ENCODE measurements around the gene ZFP57.
A peak's percentile ranks its signal among the peaks of the same experiment; 100 is the strongest.

ZFP57 gene

DNA sequence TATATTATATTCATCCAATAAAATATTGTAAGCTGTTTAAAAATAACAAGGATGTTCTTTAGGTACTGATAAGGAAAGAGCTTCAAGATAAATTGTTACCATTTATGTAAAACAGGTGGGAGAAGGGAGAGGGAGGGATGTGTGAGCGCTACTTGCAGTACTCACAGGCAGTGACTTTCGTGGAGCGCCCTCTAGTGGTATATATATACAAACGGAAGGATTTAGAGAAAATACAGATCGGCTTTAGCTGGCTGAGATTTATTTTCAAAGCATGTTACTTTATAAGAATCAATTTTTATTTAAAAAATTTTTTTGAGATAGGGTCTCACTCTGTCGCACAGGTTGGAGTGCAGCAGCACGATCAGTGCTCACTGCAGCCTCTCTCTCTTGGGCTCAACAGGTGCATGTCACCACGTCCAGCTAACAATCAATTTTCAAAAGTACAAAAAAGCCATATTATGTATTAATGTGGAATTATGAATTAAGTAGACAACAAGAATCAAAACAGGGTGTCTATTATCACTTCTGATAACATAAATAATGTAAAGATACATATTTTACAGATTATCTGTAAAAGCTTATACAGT, 27.4 kb downstream of the ZFP57 start:
- peak; percentile 58 for DNase-seq

DNA sequence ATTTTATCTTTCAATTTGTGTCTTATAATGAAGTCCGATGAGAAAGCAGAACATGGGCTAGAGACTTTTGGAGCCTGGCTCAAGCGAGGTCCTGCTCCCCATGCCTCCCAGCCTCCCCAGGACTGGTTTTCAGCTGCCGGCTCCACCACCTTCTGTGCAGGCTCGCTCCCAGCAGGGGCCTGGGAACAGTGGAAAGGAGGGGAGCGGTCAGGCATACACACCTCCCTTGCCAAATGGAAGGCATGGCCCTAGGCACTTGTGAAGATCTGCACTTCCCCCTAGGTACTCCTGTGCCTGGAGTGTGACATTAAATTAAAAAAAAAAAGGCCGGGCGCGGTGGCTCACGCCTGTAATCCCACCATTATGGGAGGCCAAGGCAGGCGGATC, 28.8 kb downstream of the ZFP57 start:
- DNase-seq, result no peak

DNA sequence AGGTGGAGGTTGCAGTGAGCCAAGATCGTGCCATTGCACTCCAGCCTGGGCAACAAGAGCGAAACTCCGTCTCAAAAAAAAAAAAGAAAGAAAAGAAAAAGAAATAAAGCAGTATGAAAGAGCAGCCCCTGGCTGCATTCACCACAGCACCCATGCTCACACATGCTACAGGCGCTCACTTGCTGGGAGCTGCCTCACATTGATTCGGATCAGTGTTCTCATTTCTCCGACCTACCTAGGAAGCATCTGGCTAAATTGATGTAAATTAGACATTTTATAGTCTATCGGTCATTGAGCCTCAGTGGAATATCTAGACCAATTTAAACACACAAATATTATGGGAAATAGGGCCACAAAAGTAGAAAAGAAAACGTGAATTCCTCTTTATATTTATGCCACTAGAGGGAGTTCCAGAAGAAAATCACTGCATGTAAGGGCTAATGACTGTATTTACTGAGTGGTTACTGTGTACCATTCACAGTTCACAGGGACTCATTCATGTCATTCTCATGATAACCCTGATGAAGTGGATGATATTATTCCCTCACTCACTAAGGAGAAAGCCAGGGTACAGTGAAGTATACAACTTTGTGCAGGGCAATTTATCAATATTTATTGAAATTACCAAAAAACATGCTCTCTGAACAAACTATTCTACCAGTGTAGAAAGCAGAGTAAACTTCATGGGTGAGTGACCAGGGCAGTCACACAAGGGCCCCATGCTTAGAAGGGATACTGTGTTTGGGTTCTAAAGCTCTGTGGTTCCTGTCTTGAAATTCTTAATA, 29.3 kb downstream of the ZFP57 start:
- DNase-seq, result peak; percentile 38

DNA sequence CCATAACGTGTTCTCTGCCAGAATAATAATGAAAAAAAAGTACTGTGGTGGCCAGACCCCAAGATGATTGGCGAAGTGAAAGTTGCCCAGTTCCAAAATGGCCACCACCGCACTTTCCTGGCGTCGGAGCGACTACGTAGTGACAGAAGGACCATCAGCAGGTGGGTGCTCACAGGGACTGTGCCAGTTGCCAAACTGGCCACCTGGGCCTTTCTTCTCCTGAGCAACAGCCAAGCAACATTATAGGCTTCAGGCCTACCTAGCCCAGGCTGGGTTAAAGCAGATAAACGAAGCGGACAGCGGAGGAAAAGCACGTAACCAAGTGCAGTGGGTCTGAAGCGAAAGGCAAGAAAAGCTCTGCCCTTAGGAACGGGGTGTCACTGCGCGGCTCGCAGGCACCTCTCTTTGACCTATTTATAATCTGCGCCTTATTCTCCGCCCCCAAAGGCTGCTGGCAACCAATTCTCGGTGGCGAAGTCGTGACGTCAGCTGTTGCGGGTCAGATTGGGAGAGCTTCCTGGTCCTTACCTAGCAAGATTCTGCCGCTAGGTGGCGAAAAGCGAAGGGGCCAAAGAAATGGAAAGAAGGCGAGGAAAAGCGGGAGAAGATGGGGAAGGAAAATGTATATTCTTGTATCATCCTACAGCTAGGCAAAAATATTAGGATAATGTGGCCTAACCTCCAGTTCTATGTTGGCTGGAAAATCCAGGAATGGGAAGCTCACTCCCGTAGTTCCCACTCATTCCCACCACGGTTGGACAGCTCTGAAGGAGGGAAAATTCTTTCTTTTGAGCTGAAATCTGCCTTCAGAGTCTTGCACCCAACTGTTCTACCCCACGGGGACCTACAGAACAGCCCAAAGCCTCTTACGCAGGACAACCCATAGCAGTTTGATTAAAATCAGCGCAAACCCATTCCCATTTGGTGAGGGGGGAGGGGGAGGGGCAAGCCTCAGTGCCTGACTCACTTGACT, 31.0 kb downstream of the ZFP57 start:
- peak; percentile 97 for DNase-seq

DNA sequence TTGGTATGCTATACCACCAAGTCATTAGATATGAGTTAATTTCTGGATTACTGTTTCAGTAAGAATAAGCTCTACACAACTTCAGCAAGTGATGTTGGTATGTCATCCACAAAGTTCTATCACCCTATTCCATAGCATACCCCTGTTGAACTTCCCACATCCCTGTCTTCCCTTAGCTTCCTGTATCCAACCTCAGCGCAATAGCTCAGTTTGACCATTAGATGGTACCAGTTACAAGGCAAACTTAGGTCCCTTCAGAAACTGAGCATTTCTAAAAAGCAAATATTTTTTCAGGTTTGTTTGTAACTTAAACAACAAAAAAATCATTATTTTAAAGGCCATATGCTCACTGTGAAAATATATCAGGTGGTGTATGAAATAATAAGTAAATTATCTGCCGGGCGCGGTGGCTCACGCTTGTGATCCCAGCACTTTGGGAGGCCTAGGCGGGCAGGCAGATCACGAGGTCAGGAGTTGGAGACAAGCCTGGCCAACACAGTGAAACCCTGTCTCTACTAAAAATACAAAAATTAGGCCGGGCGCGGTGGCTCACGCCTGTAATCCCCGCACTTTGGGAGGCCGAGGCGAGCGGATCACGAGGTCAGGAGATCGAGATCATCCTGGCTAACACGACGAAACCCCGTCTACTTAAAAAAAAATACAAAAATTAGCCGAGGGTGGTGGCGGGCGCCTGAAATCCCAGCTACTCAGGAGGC, 32.9 kb downstream of the ZFP57 start:
- DNase-seq, result no peak

DNA sequence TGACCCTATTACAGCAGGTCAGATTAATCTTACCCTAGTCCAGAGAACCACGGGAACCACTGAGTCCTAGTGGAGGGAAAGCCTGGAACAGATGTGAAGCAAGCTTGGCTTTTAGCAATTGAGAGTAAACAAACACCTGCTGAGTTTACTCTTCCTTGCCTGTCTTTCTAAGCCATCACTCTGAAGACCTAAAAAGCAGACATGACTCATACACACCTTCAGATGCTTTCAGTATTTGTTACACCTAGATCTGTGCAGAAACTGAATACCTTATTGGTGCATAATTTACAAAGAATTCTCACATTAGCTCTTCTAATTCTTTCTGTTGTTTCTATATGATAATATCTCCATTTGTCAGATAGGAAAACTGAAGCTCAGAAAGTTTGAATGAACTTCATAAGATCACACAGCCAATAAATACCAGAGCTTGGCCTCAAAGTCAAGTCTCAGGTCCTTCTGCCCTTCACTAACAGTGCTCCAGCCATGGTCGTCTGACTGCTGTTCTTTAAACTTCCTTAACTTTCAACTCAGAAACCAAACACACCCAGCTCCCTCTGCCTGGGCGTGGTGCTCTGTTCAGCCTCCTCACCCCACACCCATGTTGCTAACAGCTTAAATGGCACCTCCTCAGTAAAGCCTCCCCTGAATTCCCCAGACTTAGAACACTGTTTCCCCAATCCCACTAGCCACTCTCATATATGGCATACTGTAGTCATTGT, 39.4 kb downstream of the ZFP57 start:
- peak; percentile 28 for DNase-seq

DNA sequence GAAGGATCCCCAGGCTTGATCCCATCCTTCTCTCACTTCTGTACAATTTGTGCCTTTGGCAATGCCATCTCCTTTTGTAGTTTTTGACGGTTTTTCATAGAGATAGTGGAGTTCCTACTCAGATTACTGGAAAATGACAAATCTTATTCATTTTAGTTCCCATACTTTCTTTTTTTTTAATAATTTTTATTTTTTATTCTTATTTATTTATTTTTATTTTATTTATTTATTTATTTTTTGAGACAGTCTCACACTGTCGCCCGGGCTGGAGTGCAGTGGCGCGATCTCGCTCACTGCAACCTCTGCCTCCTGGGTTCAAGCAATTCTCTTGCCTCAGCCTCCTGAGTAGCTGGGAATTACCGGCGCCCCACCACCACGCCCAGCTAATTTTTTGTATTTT, 43.7 kb downstream of the ZFP57 start:
- DNase-seq, result no peak

DNA sequence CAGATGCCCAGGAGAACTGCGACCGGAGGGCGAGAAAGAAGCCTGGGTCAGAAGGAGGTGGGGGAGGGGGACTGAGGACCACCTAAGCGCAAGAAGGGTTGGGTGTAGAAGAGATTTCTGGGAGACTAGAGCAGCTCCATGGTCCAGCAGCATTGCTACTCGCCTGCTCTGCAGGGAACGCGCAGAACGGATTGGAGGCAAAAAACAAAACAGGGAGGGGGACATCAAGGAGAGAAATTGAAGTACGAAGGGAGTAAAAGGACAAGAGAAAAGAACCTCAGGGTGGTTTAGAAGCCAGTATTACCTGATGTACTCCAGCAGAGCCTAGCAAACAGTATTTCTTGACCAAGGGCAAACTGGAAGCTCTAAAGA, 47.4 kb downstream of the ZFP57 start:
- no peak for DNase-seq

DNA sequence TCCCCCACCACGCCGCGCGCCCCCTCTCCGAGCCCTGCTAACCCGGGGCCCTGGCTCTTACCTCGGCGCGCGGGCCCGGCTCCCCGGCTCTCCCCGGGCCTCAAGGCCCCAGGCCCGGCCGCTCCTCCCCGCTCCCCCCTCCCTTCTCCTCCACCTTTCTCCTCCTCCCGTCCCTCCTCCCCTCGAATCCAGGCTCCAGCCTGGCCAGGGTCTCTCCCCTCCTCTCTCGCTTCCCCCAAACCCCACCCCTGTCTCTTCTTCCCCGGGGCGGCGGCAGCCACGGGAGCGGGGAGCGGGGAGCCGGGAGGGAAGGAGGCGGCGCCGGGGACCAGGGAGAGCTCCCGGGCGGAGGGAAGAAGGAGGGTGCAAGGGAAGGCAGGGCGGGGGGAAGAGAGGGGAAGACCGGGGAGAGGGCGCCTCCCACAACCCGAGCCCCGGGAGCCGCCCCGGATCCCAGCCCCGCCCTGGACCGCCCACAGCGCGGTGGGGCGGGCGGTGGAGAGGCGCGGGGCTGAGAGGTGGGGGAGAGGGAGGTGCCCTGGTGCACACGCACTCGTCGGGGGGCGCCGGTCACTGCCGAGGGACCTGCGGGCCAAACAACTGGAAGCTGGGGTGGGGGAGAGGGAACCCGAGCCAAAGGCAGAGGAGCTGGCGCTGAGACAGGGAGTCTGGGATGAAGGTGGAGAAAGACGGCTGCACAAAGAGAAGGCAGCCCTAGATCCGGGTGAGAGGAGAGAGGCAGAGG, 48.0 kb downstream of the ZFP57 start, which contains the start of gene GABBR1:
Gene GABBR1, minus strand, starts transcription at position 395 of the 745 bp plus-strand sequence. CDS start 798 bp downstream, outside the sequence.
- peak; percentile 67 for DNase-seq

DNA sequence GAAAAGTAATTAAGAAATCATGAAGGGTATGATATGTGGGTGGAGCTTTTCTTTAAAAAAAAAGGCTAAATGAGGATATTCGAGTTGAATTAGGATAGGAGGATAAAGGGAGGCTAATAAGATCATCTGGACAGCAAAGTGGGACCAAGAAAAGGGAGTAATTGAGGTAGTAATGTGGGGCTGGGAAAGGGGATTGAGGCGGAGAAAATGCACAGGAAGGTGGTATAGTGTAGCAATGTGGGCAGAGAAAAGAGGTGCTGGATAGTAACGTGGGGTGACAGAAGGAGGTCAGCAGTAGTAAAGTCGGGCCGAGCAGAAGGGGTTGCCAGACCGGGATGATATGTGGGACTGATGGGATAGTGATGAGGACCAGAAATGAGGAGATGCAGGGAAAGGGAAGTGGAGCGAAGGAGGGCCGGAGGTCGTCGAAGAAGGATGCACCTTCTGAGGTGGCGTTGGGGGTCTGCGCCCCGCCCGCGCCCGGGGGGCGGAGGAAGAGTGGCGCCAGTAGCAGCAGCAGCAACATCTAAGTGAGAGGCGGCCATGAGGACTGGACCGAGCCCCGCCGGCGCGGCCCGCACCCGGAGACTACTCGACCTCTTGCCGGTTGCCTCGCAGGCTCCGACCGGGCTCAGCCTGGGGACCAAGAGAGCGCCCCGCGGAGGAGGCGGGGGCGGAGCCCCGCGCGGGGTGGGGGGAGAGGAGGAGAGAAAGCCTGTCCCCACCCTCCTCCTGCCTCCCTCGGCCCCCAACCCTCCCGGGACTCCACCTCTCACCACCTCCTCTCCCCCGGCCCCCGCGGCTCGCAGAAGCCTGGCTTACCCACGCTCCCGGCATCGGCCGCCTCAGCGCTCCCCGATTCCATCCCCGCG, 48.9 kb downstream of the ZFP57 start:
- DNase-seq, result peak; percentile 61

DNA sequence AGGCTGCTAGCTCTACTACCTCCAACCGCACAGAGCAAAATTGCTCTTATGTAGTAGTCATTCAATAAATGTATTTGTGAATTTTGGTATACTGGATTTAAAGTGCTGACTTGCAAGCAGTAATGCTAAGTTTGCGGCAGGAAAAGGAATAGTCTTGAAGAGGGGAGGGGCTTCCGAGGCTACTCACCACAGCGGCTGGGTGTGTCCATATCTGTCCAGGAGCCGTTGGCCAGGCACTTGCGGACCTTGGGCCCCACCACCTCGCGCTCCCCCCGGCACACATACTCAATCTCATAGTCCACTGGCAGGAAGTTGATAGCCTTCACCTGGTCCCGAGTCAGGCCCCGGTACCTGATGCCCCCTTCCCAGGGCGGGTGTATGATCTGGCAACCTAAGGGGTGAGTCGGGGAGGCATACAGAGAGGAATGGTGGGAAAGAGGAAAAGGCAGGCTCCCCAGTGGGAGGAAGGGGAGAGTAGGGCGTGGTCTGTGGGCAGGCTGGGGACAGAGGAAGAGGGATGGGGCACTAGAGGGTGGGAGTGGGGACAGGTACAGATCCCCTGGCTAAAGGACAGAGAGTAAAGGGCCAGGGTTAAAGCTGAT, 49.6 kb downstream of the ZFP57 start:
- no peak for DNase-seq

DNA sequence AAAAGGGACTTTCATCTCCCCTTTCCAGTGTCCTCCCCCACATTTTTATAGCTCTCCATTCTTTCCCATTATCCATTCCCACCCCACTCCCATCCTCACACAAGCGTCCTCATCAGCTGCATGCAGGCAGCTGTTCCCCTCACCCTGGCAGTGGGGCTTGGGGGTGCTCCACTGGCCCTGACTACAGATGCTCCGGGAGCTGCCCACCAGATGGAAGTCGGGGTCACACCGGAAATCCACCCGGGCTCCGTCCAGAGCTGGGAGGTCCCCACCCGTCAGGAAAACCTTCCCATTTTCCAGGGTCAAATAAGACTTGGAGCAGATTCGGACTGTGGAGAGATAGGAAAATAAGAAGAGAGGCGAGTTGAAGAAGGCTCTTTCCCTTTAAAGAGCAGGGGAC, 50.6 kb downstream of the ZFP57 start:
- no peak for DNase-seq

DNA sequence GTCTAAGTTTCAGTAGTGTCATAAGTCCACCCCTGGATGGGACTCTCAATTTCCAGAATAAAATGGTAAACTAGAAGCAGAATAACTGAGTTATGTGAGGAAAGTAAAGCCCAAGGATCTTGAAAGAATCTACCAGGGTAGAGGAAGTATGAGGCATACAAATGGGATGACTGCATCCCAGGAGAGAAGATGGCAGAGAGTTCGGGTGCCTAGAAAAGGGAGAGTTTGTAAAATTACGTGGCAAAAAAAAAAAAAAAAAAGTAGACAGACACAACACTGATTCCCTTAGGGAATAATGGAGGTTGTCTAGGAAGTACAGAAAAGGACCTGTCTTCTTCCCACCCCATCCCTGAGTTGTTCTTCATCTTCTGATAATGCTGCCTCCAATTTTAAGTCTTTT, 51.4 kb downstream of the ZFP57 start:
- DNase-seq, result no peak

DNA sequence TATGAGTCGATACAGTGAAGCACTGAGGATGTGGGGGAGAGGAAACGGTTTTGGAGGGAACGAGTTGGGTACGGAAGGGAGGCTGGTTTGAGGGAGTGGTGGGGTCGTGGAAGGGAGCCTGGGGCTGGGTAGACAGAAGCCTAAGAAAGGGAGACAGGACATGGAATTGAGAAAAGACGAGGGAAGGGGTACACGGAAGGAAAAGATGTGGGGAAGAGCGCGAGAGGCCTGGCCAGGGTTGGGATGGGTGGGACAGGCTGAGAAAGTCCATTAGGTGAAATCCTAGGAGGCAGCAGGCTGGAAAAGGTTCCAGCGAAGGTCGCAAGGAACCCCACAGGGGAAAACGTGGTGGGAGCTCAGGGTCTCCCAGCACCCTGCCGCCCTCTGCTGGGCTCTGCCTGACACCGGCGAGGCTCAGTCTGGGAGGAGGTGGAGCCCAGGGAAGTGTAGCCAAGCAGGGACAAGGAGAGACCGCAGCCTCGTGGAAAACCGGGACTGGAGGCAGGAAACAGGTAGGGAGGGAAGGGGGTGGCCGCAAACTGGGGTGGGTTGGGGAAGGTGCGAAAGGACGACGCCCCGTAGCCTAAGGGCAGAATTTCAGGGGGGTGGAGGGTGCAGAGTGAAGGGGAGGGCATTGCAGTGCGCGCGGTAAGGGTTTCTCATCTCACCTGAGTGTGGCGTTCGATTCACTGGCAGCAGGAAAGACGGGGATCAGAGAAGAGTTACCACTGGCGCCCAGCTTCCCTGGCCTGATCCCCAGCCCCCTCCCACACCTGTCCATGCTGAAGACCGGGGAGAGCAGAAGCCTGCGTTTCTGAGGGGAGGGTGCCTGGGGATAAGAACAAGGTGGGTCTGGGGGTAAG, 52.3 kb downstream of the ZFP57 start:
- DNase-seq, result peak; percentile 39

DNA sequence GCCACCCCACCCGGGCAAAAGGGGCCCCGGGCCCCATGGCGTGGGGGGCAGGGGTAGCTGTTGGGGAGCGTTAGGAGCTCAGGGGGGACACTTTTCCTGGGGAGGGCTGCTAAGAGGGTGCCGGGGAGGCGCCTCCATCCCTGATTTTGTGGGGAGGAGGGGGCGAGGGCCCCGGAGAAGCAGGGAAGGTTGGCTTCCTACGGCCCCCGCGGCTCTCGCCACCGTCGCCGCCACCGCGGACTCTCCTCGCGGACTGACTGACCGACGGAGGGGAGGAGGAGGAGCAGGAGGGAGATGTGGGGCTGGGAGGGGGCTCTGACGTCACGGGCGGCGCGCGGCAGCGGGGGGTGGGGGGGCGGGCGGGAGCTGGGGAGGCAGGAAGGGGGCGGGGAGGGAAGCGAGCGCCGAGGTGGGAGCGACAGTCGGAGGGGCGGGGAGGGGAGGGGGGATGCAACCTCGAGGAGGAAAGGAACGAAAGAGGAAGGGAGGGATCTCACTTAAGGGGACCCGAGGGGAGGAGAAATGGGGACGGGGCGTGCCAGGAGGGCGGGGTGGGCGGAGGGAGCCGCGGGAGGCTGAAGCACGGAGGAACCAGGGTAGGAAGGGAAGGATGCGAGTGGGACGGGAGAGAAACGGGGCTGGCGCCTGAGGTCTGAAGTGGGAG, 53.1 kb downstream of the ZFP57 start:
- peak; percentile 32 for DNase-seq

DNA sequence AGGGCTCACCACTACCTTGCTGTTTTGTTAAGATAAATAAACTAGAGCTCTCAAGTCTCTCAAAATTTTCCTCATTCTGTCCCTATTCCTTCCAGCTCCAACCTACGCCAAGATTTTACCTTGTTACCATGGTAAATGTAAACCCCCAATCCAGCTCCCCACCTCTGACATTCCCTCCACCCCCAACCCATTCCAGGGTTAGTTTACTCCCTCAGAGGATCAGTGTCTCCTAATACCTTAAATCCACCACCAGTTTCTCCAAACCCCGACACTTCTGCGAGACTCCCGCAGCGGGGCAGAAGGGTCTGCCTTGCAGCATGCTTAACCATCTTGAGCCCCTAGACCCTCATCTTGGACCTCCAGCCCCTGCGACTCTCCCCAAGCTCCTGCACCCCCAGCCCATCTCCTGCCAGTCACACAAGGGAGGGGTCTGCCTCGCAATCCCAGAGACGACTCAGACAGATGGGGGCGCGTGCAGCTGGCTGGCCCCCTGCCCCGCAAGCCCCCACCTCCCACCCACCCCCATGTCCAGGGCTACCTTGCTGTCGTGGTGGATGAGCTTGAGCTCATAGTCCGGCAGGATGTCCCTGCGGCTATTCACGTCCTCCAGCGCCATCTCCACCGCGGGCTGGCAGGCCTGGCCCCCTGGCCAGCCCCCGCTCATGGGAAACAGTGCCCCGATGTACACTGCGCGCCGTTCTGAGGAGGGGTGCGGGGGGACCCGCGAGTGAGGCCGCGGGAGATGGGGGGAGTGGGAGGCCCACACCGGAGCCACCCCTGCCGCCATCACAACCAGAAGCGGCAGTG, 53.8 kb downstream of the ZFP57 start:
- DNase-seq, result no peak

DNA sequence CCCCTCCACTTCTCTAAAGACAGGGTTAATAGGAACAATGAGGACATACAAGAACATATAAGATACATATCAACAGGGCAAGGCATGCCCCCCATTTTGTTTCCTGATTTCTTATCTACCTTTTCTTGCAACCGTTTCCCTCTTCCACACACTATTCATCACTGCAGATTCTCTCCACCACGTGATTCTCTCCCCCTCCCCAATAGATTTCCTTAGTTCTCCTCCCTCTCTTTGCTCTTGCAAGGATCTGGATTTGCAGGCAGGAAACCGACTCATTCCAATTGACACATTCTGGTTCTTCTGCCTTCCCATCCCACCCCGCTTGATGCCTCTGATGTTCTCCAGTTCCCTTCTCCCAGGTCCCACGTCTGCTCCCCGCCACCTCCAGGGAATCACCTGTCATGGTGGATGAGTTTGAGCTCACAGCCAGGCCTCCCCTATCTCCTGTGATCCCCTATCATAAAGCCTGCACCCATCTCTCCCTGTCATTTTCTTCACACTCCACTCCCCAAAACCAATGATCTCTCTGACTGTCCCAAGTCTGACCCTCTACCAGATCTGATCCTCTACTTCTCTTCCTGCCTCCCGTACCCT, 55.5 kb downstream of the ZFP57 start:
- DNase-seq, result no peak

All from central memory CD4-positive, alpha-beta T cell (primary cell).